Measurements from ENCODE around the gene BBS7. TPM values are rescaled to one million over a fixed set of nuclear protein-coding genes. Genes with fewer than 3 reads are reported as not detected.

BBS7 gene
- total and polyA plus RNA-seq, 2 experiments from 2014 or later = 14.8 to 30.8 TPM

- no peaks in the 10 kb centered on the region for H3K36me3 Mint-ChIP-seq (ENCODE audit: low read depth)
- Histone ChIP-seq H3K4me1 (ENCODE audit: insufficient read depth) (no peaks in the 10 kb centered on the region), H3K36me3 (ENCODE audit: insufficient read depth) (no peaks in the 10 kb centered on the region), H3K27ac (ENCODE audit: low read depth) (no peak overlapping the region), H3K79me2 (replicated peaks; ENCODE audit: insufficient read depth) (no peaks in the 10 kb centered on the region), H3K4me3 (no peak overlapping the region), H3K9me2 (ENCODE audit: insufficient read depth) (no peaks in the 10 kb centered on the region), H4K20me1 (replicated peaks; ENCODE audit: insufficient read depth) (no peaks in the 10 kb centered on the region), H3K4me2 (no peak overlapping the region), H2AFZ (no peak overlapping the region), H3K27me3 (ENCODE audit: insufficient read depth) (no peaks in the 10 kb centered on the region), H3F3A (replicated peaks; ENCODE audit: low read depth) (no peaks in the 10 kb centered on the region)
- TF ChIP-seq CREB1 (CRISPR knock-in tag; IDR thresholded peaks at IDR 0.05; ENCODE audit: low read depth) (no peak), ZNF331 (CRISPR knock-in tag; IDR thresholded peaks at IDR 0.05; ENCODE audit: low read depth) (no peak), NANOG (IDR thresholded peaks at IDR 0.05; ENCODE audit: borderline replicate concordance) (no peak), REST (IDR thresholded peaks at IDR 0.05; ENCODE audit: unreplicated experiment) (no peak), ZNF114 (CRISPR knock-in tag; IDR thresholded peaks at IDR 0.05) (no peak), STAT1 (IDR thresholded peaks at IDR 0.05; ENCODE audit: unreplicated experiment) (no peak), POLR2AphosphoS5 (IDR thresholded peaks at IDR 0.05; ENCODE audit: low read depth) (no peak), EZH2 (IDR thresholded peaks at IDR 0.05; ENCODE audit: low read depth, unreplicated experiment) (no peak), EZH2phosphoT487 (IDR thresholded peaks at IDR 0.05; ENCODE audit: unreplicated experiment) (no peak)
- TF ChIP-seq, protein P1, sequence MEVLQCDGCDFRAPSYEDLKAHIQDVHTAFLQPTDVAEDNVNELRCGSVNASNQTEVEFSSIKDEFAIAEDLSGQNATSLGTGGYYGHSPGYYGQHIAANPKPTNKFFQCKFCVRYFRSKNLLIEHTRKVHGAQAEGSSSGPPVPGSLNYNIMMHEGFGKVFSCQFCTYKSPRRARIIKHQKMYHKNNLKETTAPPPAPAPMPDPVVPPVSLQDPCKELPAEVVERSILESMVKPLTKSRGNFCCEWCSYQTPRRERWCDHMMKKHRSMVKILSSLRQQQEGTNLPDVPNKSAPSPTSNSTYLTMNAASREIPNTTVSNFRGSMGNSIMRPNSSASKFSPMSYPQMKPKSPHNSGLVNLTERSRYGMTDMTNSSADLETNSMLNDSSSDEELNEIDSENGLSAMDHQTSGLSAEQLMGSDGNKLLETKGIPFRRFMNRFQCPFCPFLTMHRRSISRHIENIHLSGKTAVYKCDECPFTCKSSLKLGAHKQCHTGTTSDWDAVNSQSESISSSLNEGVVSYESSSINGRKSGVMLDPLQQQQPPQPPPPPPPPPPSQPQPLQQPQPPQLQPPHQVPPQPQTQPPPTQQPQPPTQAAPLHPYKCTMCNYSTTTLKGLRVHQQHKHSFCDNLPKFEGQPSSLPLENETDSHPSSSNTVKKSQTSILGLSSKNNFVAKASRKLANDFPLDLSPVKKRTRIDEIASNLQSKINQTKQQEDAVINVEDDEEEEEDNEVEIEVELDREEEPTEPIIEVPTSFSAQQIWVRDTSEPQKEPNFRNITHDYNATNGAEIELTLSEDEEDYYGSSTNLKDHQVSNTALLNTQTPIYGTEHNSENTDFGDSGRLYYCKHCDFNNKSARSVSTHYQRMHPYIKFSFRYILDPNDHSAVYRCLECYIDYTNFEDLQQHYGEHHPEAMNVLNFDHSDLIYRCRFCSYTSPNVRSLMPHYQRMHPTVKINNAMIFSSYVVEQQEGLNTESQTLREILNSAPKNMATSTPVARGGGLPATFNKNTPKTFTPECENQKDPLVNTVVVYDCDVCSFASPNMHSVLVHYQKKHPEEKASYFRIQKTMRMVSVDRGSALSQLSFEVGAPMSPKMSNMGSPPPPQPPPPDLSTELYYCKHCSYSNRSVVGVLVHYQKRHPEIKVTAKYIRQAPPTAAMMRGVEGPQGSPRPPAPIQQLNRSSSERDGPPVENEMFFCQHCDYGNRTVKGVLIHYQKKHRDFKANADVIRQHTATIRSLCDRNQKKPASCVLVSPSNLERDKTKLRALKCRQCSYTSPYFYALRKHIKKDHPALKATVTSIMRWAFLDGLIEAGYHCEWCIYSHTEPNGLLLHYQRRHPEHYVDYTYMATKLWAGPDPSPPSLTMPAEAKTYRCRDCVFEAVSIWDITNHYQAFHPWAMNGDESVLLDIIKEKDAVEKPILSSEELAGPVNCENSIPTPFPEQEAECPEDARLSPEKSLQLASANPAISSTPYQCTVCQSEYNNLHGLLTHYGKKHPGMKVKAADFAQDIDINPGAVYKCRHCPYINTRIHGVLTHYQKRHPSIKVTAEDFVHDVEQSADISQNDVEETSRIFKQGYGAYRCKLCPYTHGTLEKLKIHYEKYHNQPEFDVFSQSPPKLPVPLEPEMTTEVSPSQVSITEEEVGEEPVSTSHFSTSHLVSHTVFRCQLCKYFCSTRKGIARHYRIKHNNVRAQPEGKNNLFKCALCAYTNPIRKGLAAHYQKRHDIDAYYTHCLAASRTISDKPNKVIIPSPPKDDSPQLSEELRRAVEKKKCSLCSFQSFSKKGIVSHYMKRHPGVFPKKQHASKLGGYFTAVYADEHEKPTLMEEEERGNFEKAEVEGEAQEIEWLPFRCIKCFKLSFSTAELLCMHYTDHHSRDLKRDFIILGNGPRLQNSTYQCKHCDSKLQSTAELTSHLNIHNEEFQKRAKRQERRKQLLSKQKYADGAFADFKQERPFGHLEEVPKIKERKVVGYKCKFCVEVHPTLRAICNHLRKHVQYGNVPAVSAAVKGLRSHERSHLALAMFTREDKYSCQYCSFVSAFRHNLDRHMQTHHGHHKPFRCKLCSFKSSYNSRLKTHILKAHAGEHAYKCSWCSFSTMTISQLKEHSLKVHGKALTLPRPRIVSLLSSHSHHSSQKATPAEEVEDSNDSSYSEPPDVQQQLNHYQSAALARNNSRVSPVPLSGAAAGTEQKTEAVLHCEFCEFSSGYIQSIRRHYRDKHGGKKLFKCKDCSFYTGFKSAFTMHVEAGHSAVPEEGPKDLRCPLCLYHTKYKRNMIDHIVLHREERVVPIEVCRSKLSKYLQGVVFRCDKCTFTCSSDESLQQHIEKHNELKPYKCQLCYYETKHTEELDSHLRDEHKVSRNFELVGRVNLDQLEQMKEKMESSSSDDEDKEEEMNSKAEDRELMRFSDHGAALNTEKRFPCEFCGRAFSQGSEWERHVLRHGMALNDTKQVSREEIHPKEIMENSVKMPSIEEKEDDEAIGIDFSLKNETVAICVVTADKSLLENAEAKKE (CRISPR knock-in tag; IDR thresholded peaks at IDR 0.05) = no peak
- TF ChIP-seq, protein P2, sequence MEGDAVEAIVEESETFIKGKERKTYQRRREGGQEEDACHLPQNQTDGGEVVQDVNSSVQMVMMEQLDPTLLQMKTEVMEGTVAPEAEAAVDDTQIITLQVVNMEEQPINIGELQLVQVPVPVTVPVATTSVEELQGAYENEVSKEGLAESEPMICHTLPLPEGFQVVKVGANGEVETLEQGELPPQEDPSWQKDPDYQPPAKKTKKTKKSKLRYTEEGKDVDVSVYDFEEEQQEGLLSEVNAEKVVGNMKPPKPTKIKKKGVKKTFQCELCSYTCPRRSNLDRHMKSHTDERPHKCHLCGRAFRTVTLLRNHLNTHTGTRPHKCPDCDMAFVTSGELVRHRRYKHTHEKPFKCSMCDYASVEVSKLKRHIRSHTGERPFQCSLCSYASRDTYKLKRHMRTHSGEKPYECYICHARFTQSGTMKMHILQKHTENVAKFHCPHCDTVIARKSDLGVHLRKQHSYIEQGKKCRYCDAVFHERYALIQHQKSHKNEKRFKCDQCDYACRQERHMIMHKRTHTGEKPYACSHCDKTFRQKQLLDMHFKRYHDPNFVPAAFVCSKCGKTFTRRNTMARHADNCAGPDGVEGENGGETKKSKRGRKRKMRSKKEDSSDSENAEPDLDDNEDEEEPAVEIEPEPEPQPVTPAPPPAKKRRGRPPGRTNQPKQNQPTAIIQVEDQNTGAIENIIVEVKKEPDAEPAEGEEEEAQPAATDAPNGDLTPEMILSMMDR (conservative IDR thresholded peaks at IDR 0.05; ENCODE audit: low read depth in 2 of 2) = no peak
- TF ChIP-seq, protein P3, sequence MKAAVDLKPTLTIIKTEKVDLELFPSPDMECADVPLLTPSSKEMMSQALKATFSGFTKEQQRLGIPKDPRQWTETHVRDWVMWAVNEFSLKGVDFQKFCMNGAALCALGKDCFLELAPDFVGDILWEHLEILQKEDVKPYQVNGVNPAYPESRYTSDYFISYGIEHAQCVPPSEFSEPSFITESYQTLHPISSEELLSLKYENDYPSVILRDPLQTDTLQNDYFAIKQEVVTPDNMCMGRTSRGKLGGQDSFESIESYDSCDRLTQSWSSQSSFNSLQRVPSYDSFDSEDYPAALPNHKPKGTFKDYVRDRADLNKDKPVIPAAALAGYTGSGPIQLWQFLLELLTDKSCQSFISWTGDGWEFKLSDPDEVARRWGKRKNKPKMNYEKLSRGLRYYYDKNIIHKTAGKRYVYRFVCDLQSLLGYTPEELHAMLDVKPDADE (IDR thresholded peaks at IDR 0.05) = no peak
- peaks cover 4% of the 10 kb centered on the region for H3K27me3 Mint-ChIP-seq (ENCODE audit: insufficient read depth, low read depth, poor library complexity)
- peaks cover 2% of the 10 kb centered on the region; the same call in 1 of the 3 replicates for H3K4me1 Mint-ChIP-seq
- no peaks in the 10 kb centered on the region for H3K9me3 Mint-ChIP-seq
- ATAC-seq (no peak), DNase-seq (ENCODE audit: low spot score) (no peak)
- no peak overlapping the region for H3K27ac Mint-ChIP-seq
- H3K4me3 Mint-ChIP-seq = no peak overlapping the region
These were observed 5.4 kb upstream of the BBS7 start for GRCh38 chr4:121875652-121876051.
